Dermis microvascular lymphatic vessel endothelial cell (primary cell): ENCODE results near the gene KRTAP16-1. TPM values are rescaled to one million over a fixed set of nuclear protein-coding genes. Genes with fewer than 3 reads are reported as not detected.
"Not testable (repeated sequence)": the region's sequence is repeated elsewhere in the genome, so short reads cannot be mapped to it uniquely, and the experiment has no call there.

Experiments
- DNase-seq, 2 donors: peaks; one replicate each; pipeline versions ENCODE4 v3.0.0 to v3.0.0-alpha.2; 2010; ENCODE audit warnings: low read depth in 2 of 2
- total RNA-seq: library from RNA; depleted of rRNA; stranded (reverse); fragments of >200 nt; gene quantifications from 2 replicates; pipeline ENCODE4 v1.2.1, GENCODE V29; 2014

The KRTAP16-1 gene
- total RNA-seq = not detected in 2 replicates

DNA sequence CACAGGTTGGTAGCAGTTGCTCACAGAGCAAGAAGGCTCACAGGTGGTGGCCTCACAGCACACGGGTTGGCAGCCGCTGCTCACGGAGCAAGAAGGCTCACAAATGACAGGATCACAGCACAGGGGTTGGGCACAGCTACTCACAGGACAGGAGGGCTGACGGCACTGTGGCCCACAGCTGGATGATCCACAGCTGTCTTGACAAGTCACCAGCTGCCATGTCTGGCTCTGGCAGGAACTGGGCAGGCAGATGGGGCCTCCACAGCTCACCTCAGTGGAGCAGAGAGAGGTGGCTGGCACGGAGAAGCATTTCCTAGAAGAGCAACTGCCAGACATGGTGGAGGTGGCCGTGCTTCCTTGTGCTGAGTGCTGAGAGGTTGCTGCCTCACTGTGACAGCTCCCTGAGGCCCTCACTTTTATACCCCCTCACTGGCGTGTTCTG is at the start of gene KRTAP16-1:
KRTAP16-1 (minus strand) TSS at position 392 of the 442 bp plus-strand sequence; CDS start at position 336, 56 bp downstream.
- DNase-seq = no peak

GRCh38 chr17:41354536-41354935 is 45.4 kb upstream of the KRTAP16-1 start:
- no peak for DNase-seq

- no peak for DNase-seq
These were observed 43.7 kb upstream of the KRTAP16-1 start for GRCh38 chr17:41352597-41353366.

- DNase-seq = no peak
These were observed 42.1 kb upstream of the KRTAP16-1 start for GRCh38 chr17:41351177-41351576.

DNA sequence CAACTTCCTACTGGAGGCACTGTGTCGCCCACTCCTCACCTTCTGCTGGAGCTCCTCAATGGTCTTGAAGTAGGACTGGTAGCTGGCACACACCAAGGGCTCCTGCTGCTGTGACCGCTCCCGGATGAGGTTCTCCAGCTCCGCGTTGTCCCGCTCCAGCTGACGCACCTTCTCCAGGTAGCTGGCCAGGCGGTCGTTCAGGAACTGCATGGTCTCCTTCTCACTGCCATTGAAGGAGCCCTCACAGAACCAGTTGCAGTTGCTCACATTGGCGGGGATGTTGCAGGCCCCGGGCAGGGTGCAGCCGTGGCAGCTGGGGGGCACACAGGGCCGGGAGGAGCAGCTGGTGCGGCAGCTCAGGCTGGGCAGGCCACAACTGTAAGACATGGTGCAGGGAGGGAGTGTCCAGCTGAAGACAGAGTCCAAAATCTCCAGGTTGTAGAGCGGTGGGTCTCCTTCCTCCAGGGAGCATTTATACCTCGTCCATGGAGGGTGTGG is 41.3 kb upstream of the KRTAP16-1 start, which contains the start of gene KRT33A:
KRT33A (minus strand) TSS at position 448 of the 498 bp plus-strand sequence; CDS start at position 387, 61 bp downstream.
- DNase-seq = not testable (repeated sequence)

- no peak for DNase-seq
These were observed 39.0 kb upstream of the KRTAP16-1 start for GRCh38 chr17:41347869-41348760.

DNA sequence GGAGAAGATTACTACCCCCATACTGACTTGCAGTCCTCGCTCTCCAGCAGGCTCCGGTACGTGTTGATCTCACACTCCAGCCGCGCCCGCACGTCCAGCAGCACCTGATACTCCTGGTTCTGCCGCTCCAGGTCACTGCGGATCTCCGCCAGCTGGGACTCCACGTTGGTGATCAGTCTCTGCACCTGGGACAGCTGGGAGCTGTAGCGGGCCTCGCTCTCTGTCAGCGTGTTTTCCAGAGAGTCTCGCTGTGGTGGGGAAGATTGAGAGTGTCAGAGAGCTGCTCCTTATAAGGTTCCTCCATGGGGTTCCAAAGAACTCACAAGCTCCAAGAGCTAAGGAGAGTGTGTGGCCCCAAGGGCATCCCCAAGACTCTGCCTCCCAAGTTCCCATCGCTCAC is 37.3 kb upstream of the KRTAP16-1 start:
- not testable (repeated sequence) for DNase-seq

DNA sequence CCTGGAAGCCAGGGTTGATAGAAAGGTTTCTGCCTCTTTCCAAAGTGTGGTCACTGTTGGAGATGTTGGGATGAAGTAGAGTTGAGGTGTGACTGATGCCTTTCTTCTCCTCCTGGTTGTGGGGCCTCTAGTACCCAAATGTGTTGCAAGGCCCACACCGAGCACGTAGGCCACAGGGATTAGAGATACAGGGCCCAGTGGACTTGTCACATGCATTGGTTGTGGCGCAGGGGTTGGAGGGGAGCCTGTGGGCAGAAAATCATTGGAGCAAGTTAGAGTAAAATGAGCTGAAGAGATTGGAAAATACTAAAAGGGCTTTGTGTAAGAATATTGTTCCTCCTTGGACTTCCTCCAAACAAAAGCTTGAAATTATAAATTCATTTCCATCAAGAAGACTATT is 36.9 kb upstream of the KRTAP16-1 start:
- DNase-seq = no peak

DNA sequence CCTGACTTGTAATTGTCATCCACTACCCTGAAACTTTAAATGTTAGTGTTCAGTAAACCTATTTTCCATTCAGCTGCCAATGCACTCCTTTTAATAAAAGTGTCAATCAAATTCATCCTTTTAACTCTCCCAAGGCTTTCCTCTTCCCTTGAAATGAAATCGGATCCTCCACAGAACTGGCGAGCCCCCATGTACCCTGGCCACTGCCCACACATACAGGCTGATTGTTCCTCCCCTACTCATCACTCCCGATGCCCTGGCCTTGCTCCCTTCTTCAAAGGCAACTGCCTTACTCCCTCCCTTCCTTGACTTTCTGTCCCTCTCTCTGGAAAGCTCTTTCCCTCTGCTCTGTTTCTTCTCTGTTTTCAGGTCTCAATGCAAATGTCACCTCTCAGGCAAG is 33.9 kb upstream of the KRTAP16-1 start:
- DNase-seq = no peak

GRCh38 chr17:41340934-41341861 is 32.1 kb upstream of the KRTAP16-1 start:
- DNase-seq = no peak

DNA sequence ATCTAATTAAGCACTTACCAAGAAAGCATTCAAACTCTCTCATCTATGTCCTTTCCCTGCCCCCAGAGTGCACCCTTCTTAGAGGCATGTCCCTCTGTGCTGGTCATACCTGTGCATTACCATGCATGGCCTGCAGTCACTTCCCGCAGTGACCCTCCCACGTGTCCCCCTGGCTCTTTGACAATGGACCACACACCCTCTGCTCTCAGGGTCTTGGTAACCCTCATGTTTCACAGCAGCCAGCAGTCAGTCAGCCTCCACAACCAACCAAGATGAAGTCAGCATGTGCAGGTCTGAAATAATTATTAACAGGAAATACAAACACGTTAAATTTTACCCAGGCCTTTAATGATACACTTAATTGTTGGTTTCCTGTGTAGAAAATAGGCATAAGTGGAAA is 31.4 kb upstream of the KRTAP16-1 start:
- DNase-seq = no peak

GRCh38 chr17:41339571-41340172 is 30.6 kb upstream of the KRTAP16-1 start:
- no peak for DNase-seq

DNA sequence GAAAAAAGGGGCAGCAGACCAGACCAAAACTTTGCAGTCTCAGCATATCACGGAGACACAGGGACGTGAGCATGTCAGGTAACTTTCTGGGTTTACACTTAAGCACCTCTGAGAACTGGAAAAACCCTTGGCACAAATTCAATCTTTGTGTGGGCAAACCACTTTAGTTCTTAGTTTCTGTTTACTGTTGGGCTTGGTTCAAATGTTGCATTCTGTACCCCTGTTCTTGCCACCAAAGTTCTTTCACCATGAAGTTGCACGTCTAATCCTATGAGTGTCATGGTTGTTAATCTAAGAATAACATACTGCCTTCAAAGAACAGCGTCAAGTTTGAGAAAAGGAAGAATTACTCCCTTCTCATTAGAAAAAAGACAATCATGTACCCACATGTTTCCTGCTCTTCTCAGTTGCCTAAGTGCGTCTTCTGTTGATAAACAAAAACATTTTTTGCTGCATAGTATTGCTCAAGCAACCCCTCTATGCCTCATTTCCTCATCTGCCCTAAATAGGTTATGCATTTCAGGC is 29.9 kb upstream of the KRTAP16-1 start:
- no peak for DNase-seq

DNA sequence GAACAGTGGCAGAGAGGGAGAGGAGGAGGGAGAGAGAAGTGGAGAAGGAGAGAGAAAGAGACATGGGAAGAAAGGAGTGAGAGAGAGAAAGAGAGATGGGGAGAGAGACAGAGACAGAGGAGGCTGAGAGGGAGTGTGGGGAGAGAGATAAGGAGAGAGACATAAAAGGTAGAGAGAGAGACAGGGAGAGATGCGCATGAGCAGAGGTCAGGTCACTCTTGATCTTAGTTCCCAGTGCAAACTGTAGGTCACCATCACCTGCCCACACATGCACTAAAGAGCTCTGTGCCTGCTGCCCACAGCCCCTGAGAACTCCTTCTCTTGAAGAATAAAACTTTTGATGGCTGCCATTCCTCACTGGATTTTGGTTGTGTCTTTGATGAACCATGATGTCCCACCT is 26.6 kb upstream of the KRTAP16-1 start:
- DNase-seq = no peak

DNA sequence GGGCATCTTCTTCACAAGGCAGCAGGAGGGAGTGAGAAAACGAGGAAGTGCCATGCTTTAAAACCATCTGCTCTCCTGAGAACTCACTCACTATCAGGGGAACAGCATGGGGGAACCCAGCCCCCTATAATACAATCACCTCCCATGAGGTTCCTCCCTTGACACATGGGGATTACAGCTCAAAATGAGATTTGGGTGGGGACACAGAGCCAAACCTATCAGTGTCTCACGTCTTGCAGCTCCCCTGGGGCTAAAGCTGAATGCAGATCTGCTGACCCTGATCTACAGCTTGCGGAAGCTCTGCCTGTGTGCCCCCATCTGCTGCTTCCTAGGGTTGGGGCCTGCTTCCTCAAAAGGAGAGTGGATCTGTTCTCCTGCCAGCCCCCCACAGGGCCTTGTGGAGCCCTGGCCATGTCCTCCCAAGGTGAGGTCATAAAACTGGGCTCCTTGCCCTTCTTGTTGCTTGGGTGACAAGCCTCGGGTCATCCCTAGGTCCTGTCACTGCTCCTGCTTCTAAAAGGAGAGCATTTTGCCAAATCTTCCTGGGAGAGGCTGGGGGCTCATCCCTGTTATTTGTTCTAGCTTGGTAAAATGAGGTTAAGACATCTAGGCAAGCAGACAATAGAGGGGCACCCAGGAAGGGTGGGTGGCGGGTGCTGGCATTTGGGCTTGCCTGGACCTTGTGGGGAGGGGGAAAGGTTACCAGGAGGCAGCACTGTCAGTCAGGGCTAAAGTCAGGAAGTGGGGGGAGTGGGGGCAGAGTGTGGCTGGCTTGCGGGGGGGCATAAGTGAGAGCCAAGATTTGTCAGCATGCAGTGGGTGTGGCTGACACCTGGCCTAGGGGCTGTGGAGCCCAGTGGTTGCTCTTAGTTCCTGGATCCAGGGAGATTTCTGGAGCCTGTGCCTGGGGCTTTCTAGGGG is 25.5 kb upstream of the KRTAP16-1 start:
- DNase-seq = no peak

DNA sequence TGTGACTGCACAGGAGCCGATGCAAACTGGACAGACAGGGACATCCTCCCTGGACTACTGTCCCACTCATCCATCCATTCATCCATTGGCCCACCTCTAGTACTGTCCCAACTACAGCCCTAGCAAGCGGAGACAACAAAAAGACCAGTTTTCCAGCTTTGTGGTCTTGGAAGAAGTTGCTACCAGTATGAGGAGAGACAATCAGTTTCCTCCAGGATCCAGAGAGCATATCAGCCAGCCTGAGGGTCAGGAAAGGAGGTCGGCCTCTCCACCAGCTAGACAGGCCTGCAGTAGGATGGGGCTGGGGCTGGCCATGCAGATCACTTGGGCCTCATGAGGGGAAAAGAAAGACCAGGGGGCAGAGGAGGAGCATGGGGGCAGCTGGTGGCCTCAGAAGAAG is 24.7 kb upstream of the KRTAP16-1 start:
- no peak for DNase-seq

DNA sequence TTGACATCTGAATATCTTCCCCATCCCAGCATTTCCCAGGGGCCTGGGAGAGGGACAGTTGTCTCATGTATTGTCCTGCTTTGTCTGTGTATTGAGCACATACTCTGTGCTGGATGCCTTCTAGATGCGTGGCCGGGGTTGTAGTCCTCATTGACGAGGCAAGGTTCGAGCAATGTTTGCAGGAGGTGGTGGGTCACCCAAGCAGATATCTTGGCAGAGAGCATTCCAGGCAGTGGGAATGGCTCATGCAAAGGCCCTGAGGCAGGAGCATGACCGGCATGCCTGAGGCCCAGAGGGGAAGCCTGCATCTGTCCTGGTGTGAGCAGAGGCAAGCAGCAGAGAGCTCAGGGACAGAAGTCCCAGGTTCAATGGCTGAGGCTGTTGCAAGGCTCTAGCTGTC is 24.0 kb upstream of the KRTAP16-1 start:
- DNase-seq = no peak

- no peak for DNase-seq
These were observed 23.1 kb upstream of the KRTAP16-1 start for GRCh38 chr17:41332239-41332638.

GRCh38 chr17:41331606-41332005 is 22.5 kb upstream of the KRTAP16-1 start:
- DNase-seq = no peak
